ENCODE results near the gene SCARF1.
A peak's percentile ranks its signal among the peaks of the same experiment; 100 is the strongest.

The SCARF1 gene

GRCh38 chr17:1638171-1638590 is 7.4 kb downstream of the SCARF1 start:
- Histone ChIP-seq H3K9me3 (ENCODE audit: low read length) (no peaks in the 10 kb centered on the region), H3K4me3 (ENCODE audit: low read depth, low read length, poor library complexity, severe bottlenecking) (no peak overlapping the region), H4K20me1 (ENCODE audit: insufficient read depth, low read length) (no peaks in the 10 kb centered on the region), H3K9ac (ENCODE audit: low read length) (no peak overlapping the region), H3F3A (ENCODE audit: insufficient read depth, low read length) (no peaks in the 10 kb centered on the region), H3K27me3 (ENCODE audit: insufficient read depth, low read length) (peaks cover 4% of the 10 kb centered on the region; the same call in 1 of the 2 replicates), H2AFZ (ENCODE audit: low read length) (no peak overlapping the region), H3K4me2 (ENCODE audit: low read length) (no peak overlapping the region), H3K9me2 (ENCODE audit: low read depth, low read length) (no peaks in the 10 kb centered on the region), H3K4me1 (ENCODE audit: insufficient read depth, low read length, severe bottlenecking) (no peaks in the 10 kb centered on the region), H3K79me2 (ENCODE audit: insufficient read depth, low read length) (no peaks in the 10 kb centered on the region), H3K36me3 (ENCODE audit: insufficient read depth, low read length) (no peaks in the 10 kb centered on the region), H3K27ac (ENCODE audit: low read depth, low read length, poor library complexity, severe bottlenecking) (no peak overlapping the region)
- TF ChIP-seq, protein P1, sequence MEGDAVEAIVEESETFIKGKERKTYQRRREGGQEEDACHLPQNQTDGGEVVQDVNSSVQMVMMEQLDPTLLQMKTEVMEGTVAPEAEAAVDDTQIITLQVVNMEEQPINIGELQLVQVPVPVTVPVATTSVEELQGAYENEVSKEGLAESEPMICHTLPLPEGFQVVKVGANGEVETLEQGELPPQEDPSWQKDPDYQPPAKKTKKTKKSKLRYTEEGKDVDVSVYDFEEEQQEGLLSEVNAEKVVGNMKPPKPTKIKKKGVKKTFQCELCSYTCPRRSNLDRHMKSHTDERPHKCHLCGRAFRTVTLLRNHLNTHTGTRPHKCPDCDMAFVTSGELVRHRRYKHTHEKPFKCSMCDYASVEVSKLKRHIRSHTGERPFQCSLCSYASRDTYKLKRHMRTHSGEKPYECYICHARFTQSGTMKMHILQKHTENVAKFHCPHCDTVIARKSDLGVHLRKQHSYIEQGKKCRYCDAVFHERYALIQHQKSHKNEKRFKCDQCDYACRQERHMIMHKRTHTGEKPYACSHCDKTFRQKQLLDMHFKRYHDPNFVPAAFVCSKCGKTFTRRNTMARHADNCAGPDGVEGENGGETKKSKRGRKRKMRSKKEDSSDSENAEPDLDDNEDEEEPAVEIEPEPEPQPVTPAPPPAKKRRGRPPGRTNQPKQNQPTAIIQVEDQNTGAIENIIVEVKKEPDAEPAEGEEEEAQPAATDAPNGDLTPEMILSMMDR (IDR thresholded peaks at IDR 0.05; ENCODE audit: low read length): no peak
- TF ChIP-seq EZH2 (IDR thresholded peaks at IDR 0.05; ENCODE audit: borderline replicate concordance, low read length): no peak

DNA sequence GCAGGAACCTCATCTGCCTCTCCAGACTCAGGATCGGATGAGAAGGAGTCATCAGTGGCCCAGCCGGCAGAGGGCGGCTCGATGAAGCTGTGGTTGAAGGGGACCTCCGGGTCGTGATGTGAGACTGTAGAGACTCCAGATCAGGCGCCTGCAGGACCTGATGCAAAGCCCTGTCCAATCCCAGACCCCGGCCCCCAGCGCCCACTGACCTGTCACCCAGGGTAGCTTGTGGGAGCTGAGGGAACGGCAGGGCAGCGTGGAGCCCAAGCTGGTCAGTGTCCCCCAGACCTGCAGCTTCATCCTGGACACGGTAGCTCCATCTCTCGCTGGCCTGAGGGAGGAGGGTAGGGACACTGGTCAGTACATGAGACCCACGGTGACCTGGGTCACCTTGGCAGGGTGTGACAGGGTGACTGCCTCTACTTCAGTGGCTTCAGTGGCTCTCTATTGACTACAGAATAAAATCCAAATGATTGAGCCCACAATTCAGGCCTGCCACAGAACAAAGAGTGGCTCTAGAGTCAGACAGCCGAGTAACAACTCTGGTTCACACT is 8.7 kb downstream of the SCARF1 start:
- Histone ChIP-seq H3F3A (ENCODE audit: insufficient read depth, low read length) (no peaks in the 10 kb centered on the region), H3K4me1 (ENCODE audit: insufficient read depth, low read length, severe bottlenecking) (peaks cover under 1% of the 10 kb centered on the region), H3K79me2 (ENCODE audit: insufficient read depth, low read length) (no peaks in the 10 kb centered on the region), H3K27ac (ENCODE audit: low read depth, low read length, poor library complexity, severe bottlenecking) (no peak overlapping the region), H3K9ac (ENCODE audit: low read length) (no peak overlapping the region), H3K4me3 (ENCODE audit: low read depth, low read length, poor library complexity, severe bottlenecking) (no peak overlapping the region), H4K20me1 (ENCODE audit: insufficient read depth, low read length) (no peaks in the 10 kb centered on the region), H3K4me2 (ENCODE audit: low read length) (no peak overlapping the region), H2AFZ (ENCODE audit: low read length) (no peak overlapping the region), H3K36me3 (ENCODE audit: insufficient read depth, low read length) (no peaks in the 10 kb centered on the region), H3K9me3 (ENCODE audit: low read length) (no peaks in the 10 kb centered on the region), H3K27me3 (ENCODE audit: insufficient read depth, low read length) (peaks cover 4% of the 10 kb centered on the region; the same call in 1 of the 2 replicates), H3K9me2 (ENCODE audit: low read depth, low read length) (no peaks in the 10 kb centered on the region)
- TF ChIP-seq, protein P1 (IDR thresholded peaks at IDR 0.05; ENCODE audit: low read length): peak; percentile 8; the same call in 1 of the 2 replicates
- no peak for TF ChIP-seq EZH2 (IDR thresholded peaks at IDR 0.05; ENCODE audit: borderline replicate concordance, low read length)

DNA sequence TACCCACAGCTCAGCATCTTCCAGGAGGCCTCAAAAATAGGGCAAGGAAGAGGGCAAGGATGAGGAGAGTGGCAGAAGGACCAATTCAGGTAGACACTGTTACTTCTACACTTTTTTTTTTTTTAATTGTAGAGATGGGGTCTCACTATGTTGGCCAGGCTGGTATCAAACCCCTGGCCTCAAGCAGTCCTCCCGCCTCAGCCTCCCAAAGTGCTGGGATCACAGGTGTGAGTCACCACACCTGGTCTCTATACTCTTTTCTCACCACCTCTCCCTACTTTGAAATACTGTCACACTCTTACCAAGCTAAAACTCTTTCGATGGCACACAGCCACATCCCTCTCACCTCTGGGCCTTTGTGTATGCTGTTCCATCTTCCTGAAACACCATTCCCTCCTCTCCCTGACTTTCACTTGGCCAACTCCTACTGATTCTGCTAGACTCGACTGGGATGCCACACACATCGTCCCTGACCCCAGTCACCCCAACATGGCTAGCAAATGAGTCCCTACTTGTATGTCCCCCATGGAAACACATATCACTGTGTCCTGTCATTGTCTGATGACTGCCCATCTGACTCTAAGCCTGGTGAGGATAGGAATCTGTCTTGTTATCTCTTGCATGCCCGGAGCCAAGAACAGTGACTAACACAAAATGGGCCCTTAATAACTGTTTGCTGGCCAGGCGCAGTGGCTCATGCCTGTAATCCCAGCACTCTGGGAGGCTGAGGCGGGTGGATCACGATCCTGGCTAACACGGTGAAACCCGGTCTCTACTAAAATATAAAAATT is 9.7 kb downstream of the SCARF1 start:
- no peaks in the 10 kb centered on the region for H3K36me3 ChIP-seq (ENCODE audit: insufficient read depth, low read length)

More for the DNA sequence above, 9.7 kb downstream of the SCARF1 start:
- Histone ChIP-seq H3K4me3 (ENCODE audit: low read depth, low read length, poor library complexity, severe bottlenecking) (no peak overlapping the region), H3K27me3 (ENCODE audit: insufficient read depth, low read length) (peaks cover 4% of the 10 kb centered on the region; the same call in 1 of the 2 replicates), H4K20me1 (ENCODE audit: insufficient read depth, low read length) (no peaks in the 10 kb centered on the region), H3K9me3 (ENCODE audit: low read length) (no peaks in the 10 kb centered on the region), H3K9ac (ENCODE audit: low read length) (no peak overlapping the region), H3F3A (ENCODE audit: insufficient read depth, low read length) (no peaks in the 10 kb centered on the region), H3K79me2 (ENCODE audit: insufficient read depth, low read length) (no peaks in the 10 kb centered on the region), H2AFZ (ENCODE audit: low read length) (no peak overlapping the region), H3K27ac (ENCODE audit: low read depth, low read length, poor library complexity, severe bottlenecking) (no peak overlapping the region), H3K4me2 (ENCODE audit: low read length) (no peak overlapping the region), H3K4me1 (ENCODE audit: insufficient read depth, low read length, severe bottlenecking) (peaks cover 4% of the 10 kb centered on the region), H3K9me2 (ENCODE audit: low read depth, low read length) (no peaks in the 10 kb centered on the region)
- TF ChIP-seq EZH2 (IDR thresholded peaks at IDR 0.05; ENCODE audit: borderline replicate concordance, low read length): no peak
- TF ChIP-seq, protein P1 (IDR thresholded peaks at IDR 0.05; ENCODE audit: low read length): no peak
